ES-I3 (cell line): ENCODE measurements around the gene TUBB2B.
A peak's percentile ranks its signal among the peaks of the same experiment; 100 is the strongest.

Experiments
- H3K36me3 ChIP-seq: 2 replicates; pipeline ENCODE4 v1.6.1; 2013; ENCODE audit warnings: mild to moderate bottlenecking, low read length, control low read depth, moderate library complexity; ENCODE audit not compliant: insufficient read depth
- H3K4me1 ChIP-seq: 2 replicates; pipeline ENCODE4 v1.6.1; 2013; ENCODE audit warnings: mild to moderate bottlenecking, control low read depth, low read length; ENCODE audit not compliant: insufficient read depth
- H3K9ac ChIP-seq: 2 replicates; pipeline ENCODE4 v1.6.1; 2013; ENCODE audit warnings: low read depth, mild to moderate bottlenecking, low read length, moderate library complexity
- H3K9me3 ChIP-seq: 2 replicates; pipeline ENCODE4 v1.6.1; 2013; ENCODE audit warnings: mild to moderate bottlenecking, low read length, moderate library complexity; ENCODE audit not compliant: control insufficient read depth, insufficient read depth

The TUBB2B gene

GRCh38 chr6:3263096-3263495 lies 35.6 kb upstream of the TUBB2B start:
- Histone ChIP-seq H3K9me3 (no peaks in the 10 kb centered on the region), H3K36me3 (0 out of 2 replicates have a peak, but pooled peaks cover 11% of the 10 kb centered on the region), H3K9ac (no peak overlapping the region), H3K4me1 (0 out of 2 replicates have a peak, but pooled peaks cover 5% of the 10 kb centered on the region)

GRCh38 chr6:3261921-3262320 lies 34.5 kb upstream of the TUBB2B start:
- H3K4me1 ChIP-seq, result 0 out of 2 replicates have a peak, but pooled peaks cover 5% of the 10 kb centered on the region
- H3K9ac ChIP-seq, result no peak overlapping the region
- no peaks in the 10 kb centered on the region for H3K9me3 ChIP-seq
- H3K36me3 ChIP-seq, result 0 out of 2 replicates have a peak, but pooled peaks cover 7% of the 10 kb centered on the region

- H3K9me3 ChIP-seq, result no peaks in the 10 kb centered on the region
- 0 out of 2 replicates have a peak, but pooled peaks cover 7% of the 10 kb centered on the region for H3K36me3 ChIP-seq
- H3K4me1 ChIP-seq, result 0 out of 2 replicates have a peak, but pooled peaks cover 5% of the 10 kb centered on the region
- H3K9ac ChIP-seq, result no peak overlapping the region
Observed at GRCh38 chr6:3261518-3261820, 34.0 kb upstream of the TUBB2B start.

- Histone ChIP-seq H3K4me1 (0 out of 2 replicates have a peak, but pooled peaks cover 5% of the 10 kb centered on the region), H3K9ac (no peak overlapping the region), H3K9me3 (no peaks in the 10 kb centered on the region), H3K36me3 (0 out of 2 replicates have a peak, but pooled peaks cover 7% of the 10 kb centered on the region)
Observed at GRCh38 chr6:3260772-3261517, 33.5 kb upstream of the TUBB2B start.

- Histone ChIP-seq H3K9me3 (no peaks in the 10 kb centered on the region), H3K4me1 (0 out of 2 replicates have a peak, but pooled peaks cover 5% of the 10 kb centered on the region), H3K9ac (no peak overlapping the region; the same call in 1 of the 2 replicates), H3K36me3 (0 out of 2 replicates have a peak, but pooled peaks cover 7% of the 10 kb centered on the region)
Observed at GRCh38 chr6:3260296-3260695, 32.8 kb upstream of the TUBB2B start.

GRCh38 chr6:3259491-3259958 lies 32.1 kb upstream of the TUBB2B start:
- peak overlapping the region; percentile 88 for H3K9ac ChIP-seq
- 0 out of 2 replicates have a peak, but pooled peaks cover 5% of the 10 kb centered on the region for H3K4me1 ChIP-seq
- H3K36me3 ChIP-seq, result 0 out of 2 replicates have a peak, but pooled peaks cover 2% of the 10 kb centered on the region
- H3K9me3 ChIP-seq, result no peaks in the 10 kb centered on the region

GRCh38 chr6:3258720-3259490 lies 31.5 kb upstream of the TUBB2B start, which contains the start of gene PSMG4:
Gene PSMG4, plus strand, starts transcription at chr6:3258947. Its CDS starts 76 bp downstream, at chr6:3259023.
- Histone ChIP-seq H3K9ac (peak within 1 kb of the TSS; percentile 88), H3K4me1 (0 out of 2 replicates have a peak, but pooled peaks cover 5% of the 10 kb centered on the region), H3K36me3 (no peaks in the 10 kb centered on the region), H3K9me3 (no peaks in the 10 kb centered on the region)

GRCh38 chr6:3258201-3258600 lies 30.7 kb upstream of the TUBB2B start:
- Histone ChIP-seq H3K9ac (peak overlapping the region; percentile 38; the same call in 1 of the 2 replicates), H3K36me3 (no peaks in the 10 kb centered on the region)

GRCh38 chr6:3253597-3253961 lies 26.1 kb upstream of the TUBB2B start:
- no peaks in the 10 kb centered on the region for H3K9me3 ChIP-seq
- H3K4me1 ChIP-seq, result peaks cover 13% of the 10 kb centered on the region; the same call in 1 of the 2 replicates
- H3K36me3 ChIP-seq, result no peaks in the 10 kb centered on the region
- no peak overlapping the region for H3K9ac ChIP-seq

More at GRCh38 chr6:3258201-3258600, 30.7 kb upstream of the TUBB2B start:
- 0 out of 2 replicates have a peak, but pooled peaks cover 5% of the 10 kb centered on the region for H3K4me1 ChIP-seq
- no peaks in the 10 kb centered on the region for H3K9me3 ChIP-seq

- Histone ChIP-seq H3K4me1 (peaks cover 18% of the 10 kb centered on the region), H3K9me3 (no peaks in the 10 kb centered on the region), H3K36me3 (no peaks in the 10 kb centered on the region), H3K9ac (no peak overlapping the region)
Observed at GRCh38 chr6:3252861-3253596, 25.6 kb upstream of the TUBB2B start.

GRCh38 chr6:3252369-3252768 lies 24.9 kb upstream of the TUBB2B start:
- H3K9ac ChIP-seq, result no peak overlapping the region
- H3K36me3 ChIP-seq, result no peaks in the 10 kb centered on the region
- no peaks in the 10 kb centered on the region for H3K9me3 ChIP-seq
- peaks cover 20% of the 10 kb centered on the region for H3K4me1 ChIP-seq

- Histone ChIP-seq H3K9ac (no peak overlapping the region), H3K36me3 (no peaks in the 10 kb centered on the region), H3K9me3 (no peaks in the 10 kb centered on the region), H3K4me1 (peaks cover 20% of the 10 kb centered on the region)
Observed at GRCh38 chr6:3251462-3252314, 24.2 kb upstream of the TUBB2B start.

- Histone ChIP-seq H3K36me3 (no peaks in the 10 kb centered on the region), H3K9me3 (no peaks in the 10 kb centered on the region), H3K9ac (no peak overlapping the region)
Observed at GRCh38 chr6:3250231-3250675, 22.8 kb upstream of the TUBB2B start.

More at GRCh38 chr6:3250231-3250675, 22.8 kb upstream of the TUBB2B start:
- peaks cover 20% of the 10 kb centered on the region for H3K4me1 ChIP-seq
